SK-N-SH treated with all-trans-retinoic acid at 6 μM for 48 hours (cell line): ENCODE measurements around the gene TGM5.

ENCODE experiments used
- ARNTL ChIP-seq: fragments of 450-650 bp; formaldehyde crosslinking; IDR thresholded peaks from 2 replicates; pipeline ENCODE4 v1.5.0; 2020; ENCODE audit warnings: low read depth, mild to moderate bottlenecking, moderate library complexity, borderline replicate concordance
- BACH2 ChIP-seq: fragments of 250-450 bp; sonication (Bioruptor Pico); IDR thresholded peaks from 2 replicates; pipeline ENCODE4 v1.9.0; 2021; ENCODE audit warnings: mild to moderate bottlenecking, borderline replicate concordance
- RARB ChIP-seq: fragments of 250-450 bp; sonication (Bioruptor Pico); IDR thresholded peaks from 2 replicates; pipeline ENCODE4 v1.8.0; 2021; ENCODE audit warnings: mild to moderate bottlenecking, moderate library complexity
- TOX ChIP-seq: fragments of 250-450 bp; sonication (Bioruptor Pico); IDR thresholded peaks from 2 replicates; pipeline ENCODE4 v1.8.0; 2021; ENCODE audit warnings: mild to moderate bottlenecking, moderate library complexity, borderline replicate concordance
- ZC3H10 ChIP-seq: fragments of 250-450 bp; sonication (Bioruptor Pico); IDR thresholded peaks from 2 replicates; pipeline ENCODE4 v1.5.1; 2021; ENCODE audit warnings: mild to moderate bottlenecking, moderate library complexity
- ZFP3 ChIP-seq: fragments of 250-450 bp; sonication (Bioruptor Pico); IDR thresholded peaks from 2 replicates; pipeline ENCODE4 v1.5.0; 2020; ENCODE audit warnings: mild to moderate bottlenecking, moderate library complexity
- ZFP30 ChIP-seq: fragments of 450-650 bp; formaldehyde crosslinking; IDR thresholded peaks from 2 replicates; pipeline ENCODE4 v1.5.0; 2022; ENCODE audit warnings: mild to moderate bottlenecking, moderate library complexity
- ZNF565 ChIP-seq: fragments of 450-650 bp; formaldehyde crosslinking; conservative IDR thresholded peaks from 2 replicates; pipeline ENCODE4 v1.5.0; 2020; ENCODE audit warnings: low read depth, mild to moderate bottlenecking, moderate library complexity
- ZNF8 ChIP-seq: fragments of 450-650 bp; formaldehyde crosslinking; IDR thresholded peaks from 2 replicates; pipeline ENCODE4 v1.5.0; 2020; ENCODE audit warnings: mild to moderate bottlenecking, moderate library complexity
- TF ChIP-seq, protein P1 (sequence below): fragments of 250-450 bp; sonication (Bioruptor Pico); IDR thresholded peaks from 2 replicates; pipeline ENCODE4 v1.8.0; 2020; ENCODE audit warnings: mild to moderate bottlenecking, moderate library complexity, borderline replicate concordance
- TF ChIP-seq, protein P2 (sequence below): fragments of 250-450 bp; sonication (Bioruptor Pico); IDR thresholded peaks from 2 replicates; pipeline ENCODE4 v1.5.0; 2020; ENCODE audit warnings: mild to moderate bottlenecking, moderate library complexity
- TF ChIP-seq, protein P3 (sequence below): fragments of 250-450 bp; sonication (Bioruptor Pico); IDR thresholded peaks from 2 replicates; pipeline ENCODE4 v1.5.1; 2020; ENCODE audit warnings: low read depth, mild to moderate bottlenecking, moderate library complexity

DNA sequence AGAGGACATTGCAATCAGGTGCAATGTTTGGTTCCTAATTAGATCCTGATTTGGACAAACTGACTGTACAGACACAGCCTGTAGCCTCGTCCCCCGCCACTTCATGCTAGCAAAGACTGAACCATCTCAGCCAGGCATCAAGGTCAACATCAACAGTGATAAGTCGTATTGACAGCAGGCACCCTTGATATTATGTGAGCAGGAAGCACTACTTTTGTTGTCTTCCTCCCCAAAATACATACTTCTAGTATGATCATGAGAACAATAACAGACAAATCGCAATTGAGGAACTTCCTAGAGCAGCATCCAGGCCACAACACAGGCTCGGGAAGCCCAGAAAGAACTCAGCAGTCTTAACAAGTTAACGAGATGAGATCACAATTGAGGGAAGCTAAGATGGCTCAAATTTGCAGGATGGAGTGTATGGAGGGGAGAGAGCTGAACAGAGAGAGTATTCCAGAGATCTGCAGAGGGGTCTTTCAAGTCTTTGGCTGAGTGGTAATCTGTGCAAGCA lies 20.4 kb downstream of the TGM5 start:
- TF ChIP-seq ZFP3 (CRISPR knock-in tag), result no peak
- TF ChIP-seq, protein P1, sequence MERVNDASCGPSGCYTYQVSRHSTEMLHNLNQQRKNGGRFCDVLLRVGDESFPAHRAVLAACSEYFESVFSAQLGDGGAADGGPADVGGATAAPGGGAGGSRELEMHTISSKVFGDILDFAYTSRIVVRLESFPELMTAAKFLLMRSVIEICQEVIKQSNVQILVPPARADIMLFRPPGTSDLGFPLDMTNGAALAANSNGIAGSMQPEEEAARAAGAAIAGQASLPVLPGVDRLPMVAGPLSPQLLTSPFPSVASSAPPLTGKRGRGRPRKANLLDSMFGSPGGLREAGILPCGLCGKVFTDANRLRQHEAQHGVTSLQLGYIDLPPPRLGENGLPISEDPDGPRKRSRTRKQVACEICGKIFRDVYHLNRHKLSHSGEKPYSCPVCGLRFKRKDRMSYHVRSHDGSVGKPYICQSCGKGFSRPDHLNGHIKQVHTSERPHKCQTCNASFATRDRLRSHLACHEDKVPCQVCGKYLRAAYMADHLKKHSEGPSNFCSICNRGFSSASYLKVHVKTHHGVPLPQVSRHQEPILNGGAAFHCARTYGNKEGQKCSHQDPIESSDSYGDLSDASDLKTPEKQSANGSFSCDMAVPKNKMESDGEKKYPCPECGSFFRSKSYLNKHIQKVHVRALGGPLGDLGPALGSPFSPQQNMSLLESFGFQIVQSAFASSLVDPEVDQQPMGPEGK, result no peak
- no peak for TF ChIP-seq ZFP30
- no peak for TF ChIP-seq ZNF565 (CRISPR knock-in tag)
- no peak for TF ChIP-seq TOX (CRISPR knock-in tag)
- no peak for TF ChIP-seq BACH2 (CRISPR knock-in tag)
- TF ChIP-seq, protein P2, sequence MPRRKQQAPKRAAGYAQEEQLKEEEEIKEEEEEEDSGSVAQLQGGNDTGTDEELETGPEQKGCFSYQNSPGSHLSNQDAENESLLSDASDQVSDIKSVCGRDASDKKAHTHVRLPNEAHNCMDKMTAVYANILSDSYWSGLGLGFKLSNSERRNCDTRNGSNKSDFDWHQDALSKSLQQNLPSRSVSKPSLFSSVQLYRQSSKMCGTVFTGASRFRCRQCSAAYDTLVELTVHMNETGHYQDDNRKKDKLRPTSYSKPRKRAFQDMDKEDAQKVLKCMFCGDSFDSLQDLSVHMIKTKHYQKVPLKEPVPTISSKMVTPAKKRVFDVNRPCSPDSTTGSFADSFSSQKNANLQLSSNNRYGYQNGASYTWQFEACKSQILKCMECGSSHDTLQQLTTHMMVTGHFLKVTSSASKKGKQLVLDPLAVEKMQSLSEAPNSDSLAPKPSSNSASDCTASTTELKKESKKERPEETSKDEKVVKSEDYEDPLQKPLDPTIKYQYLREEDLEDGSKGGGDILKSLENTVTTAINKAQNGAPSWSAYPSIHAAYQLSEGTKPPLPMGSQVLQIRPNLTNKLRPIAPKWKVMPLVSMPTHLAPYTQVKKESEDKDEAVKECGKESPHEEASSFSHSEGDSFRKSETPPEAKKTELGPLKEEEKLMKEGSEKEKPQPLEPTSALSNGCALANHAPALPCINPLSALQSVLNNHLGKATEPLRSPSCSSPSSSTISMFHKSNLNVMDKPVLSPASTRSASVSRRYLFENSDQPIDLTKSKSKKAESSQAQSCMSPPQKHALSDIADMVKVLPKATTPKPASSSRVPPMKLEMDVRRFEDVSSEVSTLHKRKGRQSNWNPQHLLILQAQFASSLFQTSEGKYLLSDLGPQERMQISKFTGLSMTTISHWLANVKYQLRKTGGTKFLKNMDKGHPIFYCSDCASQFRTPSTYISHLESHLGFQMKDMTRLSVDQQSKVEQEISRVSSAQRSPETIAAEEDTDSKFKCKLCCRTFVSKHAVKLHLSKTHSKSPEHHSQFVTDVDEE, result no peak
- TF ChIP-seq RARB, result no peak
- TF ChIP-seq ARNTL (CRISPR knock-in tag), result no peak
- TF ChIP-seq, protein P3, sequence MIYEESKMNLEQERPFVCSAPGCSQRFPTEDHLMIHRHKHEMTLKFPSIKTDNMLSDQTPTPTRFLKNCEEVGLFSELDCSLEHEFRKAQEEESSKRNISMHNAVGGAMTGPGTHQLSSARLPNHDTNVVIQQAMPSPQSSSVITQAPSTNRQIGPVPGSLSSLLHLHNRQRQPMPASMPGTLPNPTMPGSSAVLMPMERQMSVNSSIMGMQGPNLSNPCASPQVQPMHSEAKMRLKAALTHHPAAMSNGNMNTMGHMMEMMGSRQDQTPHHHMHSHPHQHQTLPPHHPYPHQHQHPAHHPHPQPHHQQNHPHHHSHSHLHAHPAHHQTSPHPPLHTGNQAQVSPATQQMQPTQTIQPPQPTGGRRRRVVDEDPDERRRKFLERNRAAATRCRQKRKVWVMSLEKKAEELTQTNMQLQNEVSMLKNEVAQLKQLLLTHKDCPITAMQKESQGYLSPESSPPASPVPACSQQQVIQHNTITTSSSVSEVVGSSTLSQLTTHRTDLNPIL (CRISPR knock-in tag), result no peak
- TF ChIP-seq ZC3H10 (CRISPR knock-in tag), result no peak
- TF ChIP-seq ZNF8 (CRISPR knock-in tag), result no peak
